ENCODE results near the gene ATAD3C. TPM values are rescaled to one million over a fixed set of nuclear protein-coding genes. Genes with fewer than 3 reads are reported as not detected.

ATAD3C gene
- total RNA-seq, 1 donor, result under 0.01 TPM

DNA sequence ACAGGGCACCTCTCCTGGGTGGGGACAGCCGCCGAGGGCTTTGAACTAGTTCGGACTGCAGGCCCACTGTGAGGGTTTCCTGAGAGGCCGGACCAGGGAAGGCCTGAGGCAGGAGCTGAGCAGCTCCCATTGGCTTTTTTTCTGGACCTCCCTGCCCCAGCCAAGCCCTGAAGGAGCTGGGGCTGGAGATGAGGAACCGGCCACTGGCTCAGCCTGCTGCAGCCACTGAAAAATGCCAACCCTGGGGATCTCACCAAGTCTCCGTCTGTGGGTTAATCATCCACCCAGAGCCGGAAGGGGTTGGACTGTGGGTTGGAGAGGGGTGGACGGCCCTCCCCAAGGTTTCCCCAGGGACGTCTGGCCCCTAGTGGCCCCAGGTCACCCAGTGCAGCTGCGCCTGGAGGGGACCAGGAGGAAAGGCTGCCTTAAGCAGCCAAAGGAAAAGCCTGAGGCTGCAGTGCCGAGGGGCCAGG lies 11.5 kb upstream of the ATAD3C start:
- TF ChIP-seq, protein P1, sequence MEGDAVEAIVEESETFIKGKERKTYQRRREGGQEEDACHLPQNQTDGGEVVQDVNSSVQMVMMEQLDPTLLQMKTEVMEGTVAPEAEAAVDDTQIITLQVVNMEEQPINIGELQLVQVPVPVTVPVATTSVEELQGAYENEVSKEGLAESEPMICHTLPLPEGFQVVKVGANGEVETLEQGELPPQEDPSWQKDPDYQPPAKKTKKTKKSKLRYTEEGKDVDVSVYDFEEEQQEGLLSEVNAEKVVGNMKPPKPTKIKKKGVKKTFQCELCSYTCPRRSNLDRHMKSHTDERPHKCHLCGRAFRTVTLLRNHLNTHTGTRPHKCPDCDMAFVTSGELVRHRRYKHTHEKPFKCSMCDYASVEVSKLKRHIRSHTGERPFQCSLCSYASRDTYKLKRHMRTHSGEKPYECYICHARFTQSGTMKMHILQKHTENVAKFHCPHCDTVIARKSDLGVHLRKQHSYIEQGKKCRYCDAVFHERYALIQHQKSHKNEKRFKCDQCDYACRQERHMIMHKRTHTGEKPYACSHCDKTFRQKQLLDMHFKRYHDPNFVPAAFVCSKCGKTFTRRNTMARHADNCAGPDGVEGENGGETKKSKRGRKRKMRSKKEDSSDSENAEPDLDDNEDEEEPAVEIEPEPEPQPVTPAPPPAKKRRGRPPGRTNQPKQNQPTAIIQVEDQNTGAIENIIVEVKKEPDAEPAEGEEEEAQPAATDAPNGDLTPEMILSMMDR (IDR thresholded peaks at IDR 0.05; ENCODE audit: insufficient read depth, low read length), result no peak
- H3K4me3 ChIP-seq (ENCODE audit: low read depth, low read length), result no peak overlapping the region
- no peak for DNase-seq (ENCODE audit: low read depth)

DNA sequence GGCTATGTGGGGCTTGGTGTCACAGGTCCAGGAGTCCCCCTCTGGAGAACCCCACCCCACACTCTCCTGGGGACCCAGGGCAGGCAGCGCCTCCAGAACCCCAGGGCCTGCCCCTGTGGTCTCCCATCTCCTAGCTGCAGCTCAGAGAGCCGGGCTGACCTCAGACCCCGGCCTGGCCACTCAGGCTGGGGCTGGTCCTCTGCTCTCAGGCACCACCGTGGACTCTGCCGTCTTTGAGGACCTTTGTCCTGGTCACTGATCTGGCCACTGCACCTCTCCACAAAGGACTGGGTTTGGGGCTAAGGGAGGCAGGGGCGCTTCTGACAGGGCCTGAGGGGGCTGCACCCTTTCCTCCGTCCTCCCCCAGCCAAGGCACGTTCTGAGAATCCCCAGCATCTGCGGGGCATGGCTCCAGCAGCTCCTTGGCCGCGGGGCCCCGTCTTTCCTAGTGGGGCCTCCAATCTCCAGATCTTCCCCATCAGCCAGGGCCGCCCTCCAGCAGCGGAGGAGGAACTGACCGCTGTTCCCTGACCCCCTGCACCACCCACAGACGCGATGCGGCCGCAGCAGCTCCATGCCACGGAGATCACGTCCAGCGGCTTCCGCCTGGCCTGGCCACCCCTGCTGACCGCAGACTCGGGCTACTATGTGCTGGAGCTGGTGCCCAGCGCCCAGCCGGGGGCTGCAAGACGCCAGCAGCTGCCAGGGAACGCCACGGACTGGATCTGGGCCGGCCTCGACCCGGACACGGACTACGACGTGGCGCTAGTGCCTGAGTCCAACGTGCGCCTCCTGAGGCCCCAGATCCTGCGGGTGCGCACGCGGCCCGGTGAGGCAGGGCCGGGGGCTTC lies 10.7 kb upstream of the ATAD3C start:
- TF ChIP-seq, protein P1 (IDR thresholded peaks at IDR 0.05; ENCODE audit: insufficient read depth, low read length), result no peak
- no peak overlapping the region for H3K4me3 ChIP-seq (ENCODE audit: low read depth, low read length)
- DNase-seq (ENCODE audit: low read depth), result no peak

GRCh38 chr1:1439546-1440261 lies 9.8 kb upstream of the ATAD3C start:
- no peak overlapping the region for H3K4me3 ChIP-seq (ENCODE audit: low read depth, low read length)
- TF ChIP-seq, protein P1 (IDR thresholded peaks at IDR 0.05; ENCODE audit: insufficient read depth, low read length), result no peak

DNA sequence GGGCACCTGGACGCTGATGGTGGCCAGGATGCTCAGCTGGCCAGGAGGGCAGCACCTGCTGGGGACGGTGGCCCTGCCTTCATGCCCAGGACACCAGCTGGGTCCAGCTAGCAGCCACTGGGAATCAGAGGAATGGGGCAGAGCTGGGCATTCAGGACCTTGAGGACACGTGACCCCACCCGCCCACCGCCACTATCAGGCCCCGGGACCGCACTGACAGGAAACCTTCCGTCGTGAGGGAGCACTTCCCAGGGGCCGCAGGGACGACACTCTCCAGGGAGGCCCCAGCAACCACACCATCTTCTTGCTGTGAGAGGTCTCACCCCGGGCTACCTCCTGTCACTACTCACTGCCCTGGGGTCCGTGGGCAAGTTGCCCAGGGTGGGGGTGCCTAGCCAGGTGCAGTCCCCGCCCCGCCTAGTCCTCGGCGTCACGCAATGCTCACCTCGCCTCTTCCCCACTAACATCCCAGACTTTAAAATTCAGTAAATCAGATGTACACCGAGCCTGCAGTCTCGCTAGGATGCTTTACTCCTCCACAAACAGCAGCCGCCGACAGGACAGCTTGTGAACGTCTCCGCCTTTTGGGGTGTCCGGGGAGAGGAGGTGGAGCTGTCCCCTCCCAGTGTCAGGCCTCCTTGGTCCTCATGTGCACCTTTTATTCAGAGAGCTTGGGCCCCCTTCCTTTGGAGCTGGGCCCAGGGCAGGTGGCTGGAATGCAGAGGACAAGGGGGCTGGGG lies 9.1 kb upstream of the ATAD3C start:
- DNase-seq (ENCODE audit: low read depth), result no peak
- TF ChIP-seq, protein P1 (IDR thresholded peaks at IDR 0.05; ENCODE audit: insufficient read depth, low read length), result no peak

More at GRCh38 chr1:1439546-1440261, 9.8 kb upstream of the ATAD3C start:
- no peak for DNase-seq (ENCODE audit: low read depth)

DNA sequence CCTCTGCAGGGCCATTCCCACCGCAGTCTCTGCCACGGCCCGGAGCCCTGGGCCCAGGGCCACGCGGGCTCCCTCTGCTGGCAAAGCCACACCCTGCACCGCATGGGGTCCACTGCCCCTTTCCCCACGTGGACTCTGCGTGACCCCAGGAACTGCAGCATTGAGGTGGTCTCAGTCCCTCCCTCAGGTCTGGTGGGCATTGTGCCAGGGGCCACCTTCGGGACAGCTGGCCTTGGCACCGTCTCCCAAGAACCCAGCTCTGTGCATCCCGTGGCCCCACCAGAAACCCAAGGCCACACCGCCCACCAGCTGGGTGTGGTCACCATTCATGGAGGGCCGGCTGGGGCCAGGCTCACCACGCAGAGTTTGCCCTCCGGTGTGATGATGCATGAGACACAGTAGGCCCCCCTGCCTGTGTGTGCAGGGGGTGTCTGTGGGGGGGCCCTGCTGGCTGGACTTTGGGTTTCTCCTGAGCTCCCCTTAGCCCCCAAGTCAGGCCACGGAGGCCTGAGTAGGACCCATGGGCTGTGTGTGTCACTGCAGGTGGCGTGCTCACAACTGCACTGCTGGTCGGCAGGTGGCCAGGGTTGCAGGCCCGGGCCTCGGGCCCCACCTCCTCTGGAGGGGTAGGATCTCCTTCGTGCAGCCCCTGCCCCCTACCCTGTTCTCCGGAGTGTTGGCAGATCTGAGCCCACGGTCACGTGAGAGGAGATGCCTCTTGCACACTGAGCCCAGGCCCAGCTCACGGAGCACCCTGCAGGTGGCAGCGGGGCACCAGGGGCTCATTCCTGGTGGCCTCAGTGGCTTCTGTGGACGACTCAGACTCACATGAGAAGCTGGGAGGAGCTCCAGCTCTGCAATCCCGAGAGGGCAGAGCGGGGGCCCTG lies 8.2 kb upstream of the ATAD3C start:
- TF ChIP-seq, protein P1 (IDR thresholded peaks at IDR 0.05; ENCODE audit: insufficient read depth, low read length), result peak; percentile 85
- no peak overlapping the region for H3K4me3 ChIP-seq (ENCODE audit: low read depth, low read length)
- peak; percentile 17 for DNase-seq (ENCODE audit: low read depth)

More for the DNA sequence above, 9.1 kb upstream of the ATAD3C start:
- no peak overlapping the region for H3K4me3 ChIP-seq (ENCODE audit: low read depth, low read length)

All from fibroblast of the aortic adventitia (primary cell).